Activated T-cell treated with anti-CD3 and anti-CD28 coated beads, Interleukin-2, amount 50 U/mL, for 1 hour (primary cell): ENCODE data around the gene MTA1.

Experiments used
- DNase-seq: peaks from one replicate; pipeline ENCODE4 v3.0.0-alpha.2; 2020

The MTA1 gene

DNA sequence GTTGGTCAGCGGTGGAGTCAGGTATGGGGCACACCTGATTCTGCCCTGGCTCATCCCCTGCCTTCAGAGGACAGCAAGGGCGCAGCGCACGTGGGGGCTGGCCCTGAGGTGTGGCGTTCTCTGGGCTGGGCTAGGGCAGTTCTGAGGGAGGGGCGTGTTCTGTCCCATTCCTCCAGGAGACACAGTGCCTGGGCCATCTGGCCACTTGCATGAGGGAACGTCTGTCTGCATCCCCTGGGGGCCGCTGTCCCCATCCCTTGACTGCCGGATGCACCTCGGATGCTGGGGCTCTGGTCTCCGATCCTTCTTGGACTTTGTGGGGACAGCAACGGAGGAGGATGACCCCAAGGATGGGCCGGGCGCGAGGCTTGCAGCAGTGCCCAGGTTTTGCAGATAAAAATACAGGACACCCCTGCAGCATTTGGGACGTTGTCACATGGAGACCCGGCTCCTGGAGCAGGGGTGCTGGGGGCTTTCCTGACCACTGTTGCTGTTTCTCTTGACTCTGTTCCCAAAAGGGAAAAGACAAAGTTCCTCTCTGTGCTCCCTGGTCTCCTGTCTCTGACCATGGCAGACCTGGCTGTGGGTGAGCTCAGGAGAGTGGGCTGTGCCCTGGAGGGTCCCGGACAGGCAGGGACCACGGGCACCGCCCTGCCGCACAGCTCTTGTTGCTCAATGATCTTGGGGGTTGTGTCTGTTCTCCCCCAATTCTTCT lies 6.9 kb downstream of the MTA1 start:
- DNase-seq = no peak

DNA sequence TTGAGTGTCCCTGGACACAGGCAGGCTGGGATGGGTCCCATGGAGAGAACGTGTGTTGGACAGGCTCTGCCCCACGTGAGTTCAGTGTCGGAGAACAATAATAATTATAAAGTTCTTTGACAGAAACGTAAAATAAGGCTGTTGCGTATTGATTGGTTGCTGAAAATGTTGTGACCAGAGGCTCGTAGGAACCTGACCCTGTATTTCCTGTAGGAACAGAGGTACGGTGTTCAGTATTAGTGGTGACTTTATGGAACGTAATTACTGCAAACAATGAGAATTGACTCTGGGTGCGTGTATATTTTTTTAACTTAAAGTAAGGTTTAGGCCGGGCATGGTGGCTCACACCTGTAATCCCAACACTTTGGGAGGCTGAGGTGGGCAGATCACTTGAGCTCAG lies 7.8 kb downstream of the MTA1 start:
- DNase-seq = no peak

DNA sequence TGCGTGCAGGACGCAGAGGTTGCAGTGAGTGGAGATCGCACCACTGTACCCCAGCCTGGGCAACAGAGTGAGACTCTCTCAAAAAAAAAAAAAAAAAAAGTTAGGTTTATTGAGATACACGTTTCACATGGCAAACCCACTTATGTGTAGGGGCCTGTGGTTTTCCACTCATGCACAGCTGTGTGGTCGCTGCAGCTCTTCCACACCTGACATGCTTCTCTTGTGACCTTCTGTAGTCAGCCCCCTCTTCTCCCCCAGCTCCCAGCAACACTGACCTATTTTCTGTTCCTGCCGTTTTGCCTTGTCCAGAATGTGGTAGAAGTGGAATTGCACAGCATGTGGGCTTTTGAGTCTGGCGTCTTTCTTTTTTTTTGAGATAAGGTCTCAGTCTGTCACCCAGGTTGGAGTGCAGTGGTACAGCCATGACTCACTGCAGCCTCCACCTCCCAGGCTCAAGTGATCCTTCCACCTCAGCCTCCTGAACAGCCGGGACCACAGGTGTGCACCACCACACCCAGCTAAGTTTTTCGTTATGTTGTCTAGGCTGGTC lies 8.4 kb downstream of the MTA1 start:
- DNase-seq = no peak

DNA sequence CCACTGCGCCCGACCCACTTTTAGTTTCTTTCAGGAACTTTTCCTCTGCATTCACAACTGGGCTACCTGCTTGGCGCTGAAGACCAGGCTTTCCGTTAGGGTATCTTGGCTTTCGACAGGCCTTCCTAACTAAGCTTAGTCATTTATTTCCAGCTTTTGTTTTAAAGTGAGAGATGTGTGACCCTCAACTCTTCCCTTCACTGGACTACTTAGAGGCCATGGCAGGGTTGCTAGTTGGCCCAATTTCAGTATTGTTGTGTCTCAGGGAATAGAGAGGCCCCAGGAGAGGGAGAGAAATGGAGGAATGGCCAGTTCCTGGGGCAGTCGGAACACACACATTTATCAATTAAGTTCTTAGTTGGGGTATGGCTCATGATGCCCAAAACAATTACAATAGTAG lies 10.4 kb downstream of the MTA1 start:
- DNase-seq = no peak

DNA sequence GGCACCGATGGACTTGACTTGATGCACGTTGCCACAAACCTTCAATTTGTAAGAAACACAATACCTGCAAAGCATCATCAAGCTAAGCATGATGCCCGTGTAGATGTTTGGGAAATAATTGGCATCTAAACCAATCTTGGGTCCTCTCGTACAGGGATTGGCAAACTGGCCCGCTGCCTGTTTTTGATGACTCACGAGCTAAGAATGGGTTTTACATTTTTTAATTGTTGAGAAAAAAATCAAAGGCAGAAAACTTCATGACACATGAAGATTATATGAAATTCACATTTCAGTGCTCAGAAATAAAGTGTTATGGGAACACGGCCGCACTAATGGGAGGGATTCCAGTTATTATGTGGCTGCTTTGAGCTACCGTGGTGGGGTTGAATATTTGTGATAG lies 10.9 kb downstream of the MTA1 start:
- no peak for DNase-seq

DNA sequence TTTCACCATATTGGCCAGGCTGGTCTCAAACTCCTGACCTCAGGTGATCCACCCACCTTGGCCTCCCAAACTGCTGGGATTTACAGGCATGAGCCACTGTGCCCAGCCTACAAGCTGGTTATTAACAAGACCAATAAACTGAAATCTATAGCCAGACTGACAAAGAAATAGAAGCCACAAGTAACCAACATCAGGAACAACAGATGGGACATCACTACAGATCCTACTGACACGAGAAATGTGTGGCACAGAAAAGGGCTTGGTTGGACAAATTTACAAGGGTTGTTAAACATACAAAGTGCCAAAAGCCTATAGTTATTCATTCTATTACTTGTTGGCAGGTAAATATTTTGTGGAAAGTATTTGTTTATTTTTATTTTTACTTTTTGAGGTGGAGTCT lies 11.6 kb downstream of the MTA1 start:
- no peak for DNase-seq

GRCh38 chr14:105432657-105433056 lies 13.0 kb downstream of the MTA1 start:
- DNase-seq = no peak

DNA sequence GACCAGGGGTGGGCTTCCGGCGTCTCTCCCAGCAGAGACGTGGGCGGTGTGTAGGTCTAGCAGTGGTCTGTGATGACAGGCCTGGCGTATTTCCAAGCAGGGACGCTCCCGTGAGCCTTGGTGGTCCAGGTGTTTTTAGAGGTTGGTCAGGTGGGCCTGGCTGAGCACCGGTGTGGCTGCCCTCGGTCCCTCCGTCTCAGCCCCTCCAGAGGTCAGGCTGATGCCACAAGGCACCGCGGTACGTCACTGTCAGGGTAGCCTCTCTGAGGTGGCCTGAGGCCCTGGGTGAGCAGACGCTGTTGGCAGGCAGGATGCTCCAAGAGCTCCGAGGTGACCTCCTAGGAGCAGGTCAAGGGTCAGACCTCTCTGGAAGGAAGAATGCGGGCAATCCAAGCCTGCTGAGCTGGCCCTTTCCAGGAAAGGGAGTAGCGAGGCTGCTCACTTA lies 13.6 kb downstream of the MTA1 start:
- DNase-seq = no peak

DNA sequence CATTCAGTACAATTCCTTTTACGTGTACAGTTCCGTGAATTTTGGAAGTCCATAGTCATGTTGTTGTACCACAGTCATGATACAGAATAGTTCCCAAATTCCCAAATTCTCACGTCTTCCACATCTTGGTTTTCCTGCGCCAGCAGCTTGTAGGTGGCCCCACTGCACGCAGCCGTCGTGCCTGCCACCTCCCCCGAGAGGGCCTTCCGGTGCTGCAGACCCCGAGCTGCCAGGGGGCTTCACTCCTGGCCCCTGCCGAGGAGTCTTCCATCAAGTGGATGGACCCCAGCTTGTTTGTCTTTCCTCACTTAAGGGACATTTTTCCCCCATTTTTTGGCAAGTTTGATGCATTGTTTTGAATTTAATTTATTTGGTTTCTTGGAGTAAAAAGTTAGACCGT lies 16.8 kb downstream of the MTA1 start:
- no peak for DNase-seq

GRCh38 chr14:105436891-105437722 lies 17.5 kb downstream of the MTA1 start:
- no peak for DNase-seq

DNA sequence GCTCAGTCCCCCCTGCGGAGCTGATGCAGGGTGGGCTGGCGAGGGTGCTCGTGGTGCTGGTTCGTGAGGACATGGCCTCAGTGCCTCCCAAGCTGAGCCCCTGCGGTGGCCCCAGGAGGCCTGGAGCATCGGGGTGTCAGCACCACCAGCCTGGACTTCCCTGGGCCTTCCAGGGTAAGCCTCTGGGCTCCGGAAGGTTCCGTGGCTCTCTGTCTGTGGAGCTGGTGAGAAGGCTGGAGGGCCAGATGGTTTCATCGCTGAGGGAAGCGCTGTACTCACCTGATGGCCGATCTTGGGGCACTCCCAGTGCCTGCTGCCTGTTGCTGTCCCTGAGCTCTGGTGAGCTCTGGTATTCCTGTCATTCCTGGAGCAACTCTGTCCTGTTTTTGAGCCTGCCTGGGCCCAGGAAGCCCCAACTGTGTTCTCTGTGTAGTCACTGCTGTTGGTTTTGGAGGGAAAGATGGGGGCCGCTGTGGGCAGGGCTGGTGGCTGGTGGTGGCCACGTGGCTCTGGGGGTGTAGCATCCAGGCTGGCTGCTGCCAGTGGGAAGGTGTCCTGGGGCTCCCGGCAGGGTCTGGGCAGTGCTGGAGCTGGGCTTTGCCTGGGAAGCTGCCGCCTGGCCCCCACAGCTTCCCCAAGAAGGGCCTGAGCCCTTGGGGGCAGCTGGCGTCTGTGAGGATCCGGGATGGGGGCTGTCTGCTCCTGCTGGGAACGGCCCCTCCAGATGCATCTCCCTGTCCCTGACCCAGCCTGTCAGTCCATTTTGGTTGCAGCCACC lies 18.3 kb downstream of the MTA1 start:
- DNase-seq = no peak

DNA sequence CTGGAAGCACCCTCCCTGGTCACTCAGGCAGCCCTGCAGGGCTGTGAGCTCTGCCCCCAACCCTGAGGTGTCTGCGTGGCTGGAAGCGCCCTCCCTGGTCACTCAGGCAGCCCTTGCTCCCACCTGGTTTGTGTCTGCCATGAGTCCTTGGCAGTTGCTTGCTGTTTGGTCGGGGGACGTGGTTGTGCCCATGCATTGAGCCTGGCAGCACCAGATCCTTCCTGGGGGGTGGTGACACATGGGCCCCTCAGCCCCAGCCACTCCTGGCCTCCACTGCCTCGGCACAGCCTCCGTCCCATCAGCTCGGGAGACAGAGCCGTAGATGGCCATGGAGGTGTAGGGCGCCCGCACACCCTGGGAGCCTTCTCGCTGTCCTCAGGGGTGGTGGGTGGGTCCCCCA lies 19.6 kb downstream of the MTA1 start:
- DNase-seq = no peak

- no peak for DNase-seq
Measured at GRCh38 chr14:105439710-105440553, 20.3 kb downstream of the MTA1 start.

GRCh38 chr14:105440554-105440900 lies 20.9 kb downstream of the MTA1 start:
- no peak for DNase-seq

DNA sequence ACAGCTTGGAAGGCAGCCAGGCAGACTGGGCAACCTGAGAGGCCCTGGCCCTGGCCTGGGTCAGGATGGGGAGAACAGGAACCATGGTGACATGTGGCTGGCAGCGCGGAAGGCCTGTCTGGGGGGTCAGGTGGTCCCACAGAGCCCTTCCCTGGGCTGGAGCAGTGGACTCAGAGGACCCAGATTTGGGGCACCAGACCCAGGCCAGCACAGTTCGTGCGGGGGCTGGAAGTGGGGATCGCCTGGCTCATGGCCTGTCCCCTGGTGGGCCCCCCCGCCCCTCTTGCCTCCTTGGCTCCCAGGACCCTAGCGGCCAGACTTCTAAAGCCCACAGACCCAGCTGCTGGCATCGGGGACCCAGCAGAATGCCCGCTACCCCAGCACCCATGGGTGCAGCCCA lies 21.4 kb downstream of the MTA1 start:
- no peak for DNase-seq

DNA sequence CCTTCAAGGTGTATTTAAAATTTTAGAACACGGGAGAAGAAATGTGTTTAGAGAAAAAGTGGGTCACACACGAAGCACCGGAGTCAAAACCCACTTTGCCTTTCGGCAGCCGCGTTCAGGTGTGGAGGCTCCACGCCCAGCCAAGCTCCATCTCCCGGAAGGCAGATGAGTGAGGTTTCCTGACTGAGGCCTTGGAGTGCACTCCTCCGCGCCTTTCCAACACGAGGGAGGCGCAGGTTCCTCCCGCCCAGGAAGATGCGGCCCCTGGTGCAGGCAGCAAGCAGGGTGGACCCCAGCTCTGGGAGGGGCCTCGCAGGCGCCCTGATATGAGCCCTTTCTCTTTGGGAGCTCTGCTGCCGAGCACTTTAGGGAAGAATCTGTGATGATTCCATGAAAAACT lies 22.5 kb downstream of the MTA1 start:
- no peak for DNase-seq

DNA sequence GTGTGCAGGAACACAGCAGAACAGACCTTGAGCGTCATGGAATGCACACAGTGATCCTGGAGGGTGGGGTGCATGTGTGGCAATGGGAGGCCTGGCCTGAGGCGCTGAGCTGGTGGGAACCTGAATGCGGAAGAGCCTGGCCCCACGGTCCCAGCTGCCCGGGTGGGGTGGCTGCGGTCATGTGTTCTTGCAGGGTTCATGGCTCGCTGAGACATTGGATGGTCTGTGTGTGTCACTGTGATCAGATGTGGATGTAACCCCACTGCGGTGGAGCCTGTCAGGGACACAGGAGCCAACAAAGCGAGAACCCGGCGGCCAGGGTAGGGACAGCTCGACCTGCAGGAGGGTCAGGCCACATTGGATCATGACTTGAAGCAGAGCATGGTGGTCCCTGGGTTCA lies 23.2 kb downstream of the MTA1 start:
- DNase-seq = no peak

DNA sequence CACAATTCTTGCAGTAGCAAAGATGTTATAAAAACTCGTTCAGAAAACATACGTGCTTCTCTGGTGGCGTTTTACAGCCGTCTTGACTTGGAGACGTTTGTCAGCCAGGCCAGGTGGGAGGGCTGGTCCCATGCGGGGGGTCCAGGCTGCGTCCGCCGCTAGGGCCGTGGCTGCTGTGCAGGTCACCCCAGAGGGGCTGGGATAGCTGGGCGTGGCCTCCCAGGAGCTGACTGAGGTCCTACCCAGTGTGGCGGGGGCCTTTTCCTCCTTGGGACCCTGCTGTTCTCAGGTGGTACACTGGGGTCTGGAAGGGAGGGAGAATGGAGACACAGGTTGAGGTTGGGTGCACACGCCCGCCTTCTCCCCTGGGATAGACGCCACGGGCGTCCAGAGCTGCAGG lies 25.2 kb downstream of the MTA1 start:
- no peak for DNase-seq

GRCh38 chr14:105445290-105445689 lies 25.7 kb downstream of the MTA1 start:
- DNase-seq = no peak

- DNase-seq = no peak
Measured at GRCh38 chr14:105445901-105446845, 26.5 kb downstream of the MTA1 start.

GRCh38 chr14:105446971-105447370 lies 27.3 kb downstream of the MTA1 start:
- no peak for DNase-seq
